Activated CD4-positive, alpha-beta T cell treated with anti-CD3 and anti-CD28 coated beads, Interleukin-2, amount 10 ng/mL, durations not matched to agents 24 days and 14 days (primary cell): ENCODE measurements around the gene DPF3. TPM values are rescaled to one million over a fixed set of nuclear protein-coding genes. Genes with fewer than 3 reads are reported as not detected.

Experiments
- DNase-seq: peaks from one replicate; pipeline ENCODE4 v3.0.0; 2022
- H3K27ac Mint-ChIP-seq: one replicate; pipeline ENCODE4 v1.8.0; 2022; ENCODE audit warnings: mild to moderate bottlenecking, mixed read lengths
- H3K27me3 Mint-ChIP-seq: one replicate; pipeline ENCODE4 v1.8.0; 2022; ENCODE audit warnings: mixed read lengths
- H3K36me3 Mint-ChIP-seq: one replicate; pipeline ENCODE4 v1.8.0; 2022; ENCODE audit warnings: low read depth, mild to moderate bottlenecking, mixed read lengths
- H3K4me1 Mint-ChIP-seq: one replicate; pipeline ENCODE4 v1.8.0; 2021; ENCODE audit warnings: mixed read lengths
- H3K4me3 Mint-ChIP-seq: one replicate; pipeline ENCODE4 v1.8.0; 2022; ENCODE audit warnings: mild to moderate bottlenecking, moderate library complexity, mixed read lengths
- H3K9me3 Mint-ChIP-seq: one replicate; pipeline ENCODE4 v1.8.0; 2021; ENCODE audit warnings: mixed read lengths
- intact Hi-C: fragments of 100-400 bp; cut with micrococcal nuclease; formaldehyde crosslinking; loops from one replicate; pipeline ENCODE4 v1.15.1; 2023
- total RNA-seq: library from RNA; stranded (reverse); gene quantifications from 2 replicates; pipeline ENCODE4 v1.2.3, GENCODE V29; 2022

Gene DPF3
- total RNA-seq, 1 donor from 2014 or later: 2.8 TPM

GRCh38 chr14:72745991-72746980, 147.6 kb downstream of the DPF3 start:
- peaks cover 8% of the 10 kb centered on the region for H3K36me3 Mint-ChIP-seq
- H3K4me1 Mint-ChIP-seq: no peaks in the 10 kb centered on the region
- no peak overlapping the region for H3K4me3 Mint-ChIP-seq
- peaks cover 4% of the 10 kb centered on the region for H3K9me3 Mint-ChIP-seq
- H3K27me3 Mint-ChIP-seq: peaks cover 2% of the 10 kb centered on the region
- no peak overlapping the region for H3K27ac Mint-ChIP-seq
- intact Hi-C loops: no loop called here
- DNase-seq: peak; percentile 41

- Mint-ChIP-seq H3K27me3 (peaks cover 2% of the 10 kb centered on the region), H3K27ac (no peak overlapping the region), H3K4me1 (no peaks in the 10 kb centered on the region), H3K9me3 (peaks cover 4% of the 10 kb centered on the region), H3K4me3 (no peak overlapping the region), H3K36me3 (peaks cover 8% of the 10 kb centered on the region)
- peak; percentile 19 for DNase-seq
- intact Hi-C loops: no loop called here
These were observed 148.4 kb downstream of the DPF3 start for GRCh38 chr14:72745546-72745945.

DNA sequence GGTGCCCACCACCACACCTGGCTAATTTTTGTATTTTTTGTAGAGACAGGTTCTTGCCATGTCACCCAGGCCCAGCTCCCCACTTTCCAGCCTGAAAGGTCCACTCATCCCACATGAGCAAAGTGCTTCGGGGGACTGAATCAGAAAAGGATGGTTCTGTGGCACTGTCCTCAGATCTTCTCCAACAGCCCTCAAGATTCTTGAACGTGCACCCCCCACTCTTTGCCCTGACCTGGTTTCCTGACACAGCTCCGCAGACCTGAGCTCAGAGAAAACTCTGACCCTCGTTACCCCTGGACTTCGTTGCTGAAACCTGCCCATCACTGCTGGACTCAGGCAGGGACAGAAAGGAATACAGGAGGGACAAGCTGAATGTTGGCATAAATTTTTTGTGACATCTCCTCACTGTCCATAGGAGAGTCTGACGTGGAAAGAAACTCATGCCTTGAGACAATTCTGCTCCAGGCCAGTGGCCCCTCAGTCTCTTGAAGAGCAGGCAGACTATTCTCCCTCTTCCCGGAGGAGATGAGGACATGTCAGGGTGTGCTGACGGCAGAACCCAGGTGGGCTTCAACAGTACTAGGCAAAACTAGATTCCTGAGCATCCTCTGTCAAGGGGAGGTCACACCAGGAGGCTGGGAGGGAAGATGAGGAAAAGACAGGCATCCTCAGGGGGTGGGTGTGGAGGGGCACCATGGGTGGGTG, 149.3 kb downstream of the DPF3 start:
- no peak overlapping the region for H3K4me3 Mint-ChIP-seq
- H3K27ac Mint-ChIP-seq: no peak overlapping the region
- peak; percentile 40 for DNase-seq
- H3K4me1 Mint-ChIP-seq: no peaks in the 10 kb centered on the region
- H3K36me3 Mint-ChIP-seq: peaks cover 8% of the 10 kb centered on the region
- intact Hi-C loops: no loop called here
- H3K27me3 Mint-ChIP-seq: peaks cover 2% of the 10 kb centered on the region
- peaks cover 4% of the 10 kb centered on the region for H3K9me3 Mint-ChIP-seq

DNA sequence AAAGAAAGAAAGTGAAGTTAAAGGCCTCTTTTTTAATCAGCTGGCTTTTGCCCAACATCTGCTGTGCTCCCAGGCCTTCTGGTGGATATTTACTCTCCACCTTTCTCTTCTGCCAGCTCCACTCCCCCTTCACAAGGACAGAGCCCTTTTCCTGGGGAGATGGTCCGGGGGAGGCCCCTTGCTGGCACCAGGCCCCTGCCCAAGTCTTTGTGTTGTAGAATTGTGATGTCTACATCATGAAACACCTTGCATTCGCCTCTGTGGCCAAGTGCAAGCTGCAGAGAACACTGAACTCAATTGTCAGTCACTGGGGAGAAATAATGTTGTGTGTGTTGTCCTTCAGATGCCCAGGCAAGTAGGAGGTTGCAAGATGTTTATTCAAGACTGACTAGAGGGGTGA, 150.3 kb downstream of the DPF3 start:
- Mint-ChIP-seq H3K4me1 (no peaks in the 10 kb centered on the region), H3K9me3 (peaks cover 4% of the 10 kb centered on the region), H3K36me3 (peaks cover 5% of the 10 kb centered on the region), H3K27me3 (peaks cover 2% of the 10 kb centered on the region), H3K27ac (no peak overlapping the region), H3K4me3 (no peak overlapping the region)
- intact Hi-C loops: no loop called here
- peak; percentile 40 for DNase-seq

- Mint-ChIP-seq H3K9me3 (no peaks in the 10 kb centered on the region), H3K4me3 (no peak overlapping the region), H3K27me3 (peaks cover 3% of the 10 kb centered on the region), H3K36me3 (peaks cover 2% of the 10 kb centered on the region), H3K27ac (no peak overlapping the region), H3K4me1 (no peaks in the 10 kb centered on the region)
- intact Hi-C loops: no loop called here
- DNase-seq: no peak
These were observed 151.1 kb downstream of the DPF3 start for GRCh38 chr14:72742838-72743195.

DNA sequence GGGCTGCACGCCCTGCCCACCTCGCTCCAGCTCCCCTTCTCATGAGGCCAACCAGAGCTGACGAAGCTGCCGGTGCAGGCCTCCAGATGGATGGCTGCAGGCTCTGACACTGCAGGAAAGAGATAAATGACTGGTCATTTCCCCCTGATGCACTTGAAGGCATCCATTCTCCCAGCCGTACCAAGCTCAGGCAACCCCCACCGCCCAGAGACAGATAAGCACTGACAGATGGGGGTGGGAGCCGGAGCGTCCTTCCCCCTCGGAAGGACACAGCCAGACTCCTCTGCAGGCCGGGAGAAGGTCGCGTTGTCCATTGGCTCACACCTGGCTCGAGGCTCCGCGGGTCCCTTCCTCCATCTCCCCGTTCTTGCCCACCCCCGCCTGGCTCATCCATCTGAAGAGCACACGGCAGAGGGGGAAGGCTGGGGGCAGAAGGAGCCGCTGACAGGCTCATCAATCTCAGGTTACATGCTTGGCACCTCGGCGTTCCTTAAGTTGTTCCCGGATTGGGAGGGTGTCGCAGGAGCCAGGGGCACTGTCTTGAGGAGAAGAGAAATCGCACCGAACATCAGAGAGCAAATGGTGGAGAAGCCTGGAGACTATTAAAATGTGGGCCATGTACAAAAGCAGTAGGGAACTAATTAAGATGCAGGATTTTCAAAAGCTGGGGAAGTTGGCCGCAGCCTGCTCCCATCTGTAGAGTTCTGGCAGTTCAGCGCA, 151.6 kb downstream of the DPF3 start:
- Mint-ChIP-seq H3K4me3 (no peak overlapping the region), H3K27me3 (peaks cover 3% of the 10 kb centered on the region), H3K36me3 (no peaks in the 10 kb centered on the region), H3K27ac (no peak overlapping the region), H3K4me1 (no peaks in the 10 kb centered on the region), H3K9me3 (no peaks in the 10 kb centered on the region)
- intact Hi-C loops: no loop called here
- no peak for DNase-seq

DNA sequence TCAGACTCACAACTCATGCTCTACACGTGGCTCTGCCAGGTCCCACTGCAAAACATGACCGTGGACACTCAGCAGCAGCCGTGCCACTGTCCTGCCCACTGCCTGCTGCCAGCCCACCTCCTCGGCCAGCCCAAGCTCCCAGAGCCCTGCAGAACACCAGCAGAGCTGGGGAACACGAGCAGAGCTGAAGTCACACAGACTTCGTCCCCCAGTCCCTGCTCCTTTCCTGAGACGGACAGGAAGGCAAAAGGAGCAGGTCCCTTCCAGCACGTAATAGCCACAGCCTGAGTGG, 152.1 kb downstream of the DPF3 start:
- intact Hi-C loops: no loop called here
- Mint-ChIP-seq H3K36me3 (no peaks in the 10 kb centered on the region), H3K27me3 (peaks cover 3% of the 10 kb centered on the region), H3K27ac (no peak overlapping the region), H3K9me3 (no peaks in the 10 kb centered on the region), H3K4me1 (no peaks in the 10 kb centered on the region), H3K4me3 (no peak overlapping the region)
- no peak for DNase-seq

DNA sequence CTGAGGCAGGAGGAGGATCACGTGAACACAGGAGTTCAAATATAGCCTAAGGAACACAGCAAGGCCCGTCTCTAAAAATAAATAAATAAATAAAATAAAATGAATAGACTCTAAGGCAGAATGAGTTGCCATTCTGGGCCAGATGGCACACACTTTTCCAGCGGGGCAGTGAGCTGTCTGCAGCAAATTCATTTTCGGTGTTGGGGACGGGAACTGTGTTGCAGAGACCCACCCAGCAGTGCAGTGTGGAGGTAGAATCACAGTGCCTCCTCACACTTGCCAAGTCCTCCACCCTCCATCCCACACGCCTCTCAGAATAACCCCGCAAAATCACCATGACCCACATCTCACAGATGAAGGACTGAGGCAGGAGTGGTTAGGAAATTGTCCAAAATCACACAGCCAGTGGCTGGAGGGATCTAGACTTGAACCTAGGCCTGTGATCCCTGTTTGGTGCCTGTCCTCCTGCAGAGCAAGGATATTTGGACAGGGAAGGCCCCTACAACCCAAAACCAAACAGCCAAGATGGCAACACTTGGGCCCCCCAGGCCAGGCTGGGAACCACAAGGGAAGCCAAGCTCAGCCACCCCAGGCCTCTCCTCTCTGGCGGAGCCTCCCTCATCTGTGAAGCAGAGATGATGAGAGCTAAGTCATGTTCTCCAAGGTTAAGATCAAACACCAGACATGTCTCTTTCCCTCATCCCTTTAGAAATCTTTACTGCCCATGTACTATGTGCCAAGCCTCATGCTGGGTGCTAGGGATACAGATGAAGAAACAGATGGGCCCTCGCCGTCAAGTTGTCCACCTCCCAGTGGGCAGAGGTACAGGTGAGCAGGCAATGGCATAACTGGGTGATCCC, 152.7 kb downstream of the DPF3 start:
- no peaks in the 10 kb centered on the region for H3K4me1 Mint-ChIP-seq
- no peak overlapping the region for H3K27ac Mint-ChIP-seq
- intact Hi-C loops: no loop called here
- no peak overlapping the region for H3K4me3 Mint-ChIP-seq
- peaks cover 3% of the 10 kb centered on the region for H3K27me3 Mint-ChIP-seq
- no peaks in the 10 kb centered on the region for H3K9me3 Mint-ChIP-seq
- no peak for DNase-seq
- no peaks in the 10 kb centered on the region for H3K36me3 Mint-ChIP-seq

DNA sequence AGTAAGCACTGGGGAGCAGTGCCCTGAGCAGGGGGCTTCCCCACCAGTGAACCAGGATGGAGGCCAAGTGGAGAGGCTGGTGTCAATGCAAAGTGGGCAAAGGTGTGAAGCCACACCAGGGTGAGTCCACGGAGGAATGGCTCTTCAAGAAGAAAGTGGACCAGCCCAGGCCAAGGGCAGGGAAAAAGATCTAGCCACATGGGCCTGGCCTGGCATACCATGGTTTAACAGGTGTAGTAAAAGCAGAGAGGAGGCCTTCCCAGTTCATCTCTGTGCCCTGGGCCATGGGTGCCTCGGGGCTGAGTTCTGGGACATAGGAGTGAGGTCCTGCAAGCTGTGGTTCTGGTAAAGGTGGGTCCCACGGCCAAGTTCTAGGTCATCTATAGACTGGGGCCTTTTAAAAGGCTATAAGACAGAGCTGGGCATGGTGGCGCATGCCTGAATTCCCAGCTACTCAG, 153.4 kb downstream of the DPF3 start:
- Mint-ChIP-seq H3K27me3 (peaks cover 3% of the 10 kb centered on the region), H3K9me3 (no peaks in the 10 kb centered on the region), H3K36me3 (no peaks in the 10 kb centered on the region), H3K27ac (no peak overlapping the region), H3K4me1 (no peaks in the 10 kb centered on the region), H3K4me3 (no peak overlapping the region)
- intact Hi-C loops: no loop called here
- DNase-seq: no peak

DNA sequence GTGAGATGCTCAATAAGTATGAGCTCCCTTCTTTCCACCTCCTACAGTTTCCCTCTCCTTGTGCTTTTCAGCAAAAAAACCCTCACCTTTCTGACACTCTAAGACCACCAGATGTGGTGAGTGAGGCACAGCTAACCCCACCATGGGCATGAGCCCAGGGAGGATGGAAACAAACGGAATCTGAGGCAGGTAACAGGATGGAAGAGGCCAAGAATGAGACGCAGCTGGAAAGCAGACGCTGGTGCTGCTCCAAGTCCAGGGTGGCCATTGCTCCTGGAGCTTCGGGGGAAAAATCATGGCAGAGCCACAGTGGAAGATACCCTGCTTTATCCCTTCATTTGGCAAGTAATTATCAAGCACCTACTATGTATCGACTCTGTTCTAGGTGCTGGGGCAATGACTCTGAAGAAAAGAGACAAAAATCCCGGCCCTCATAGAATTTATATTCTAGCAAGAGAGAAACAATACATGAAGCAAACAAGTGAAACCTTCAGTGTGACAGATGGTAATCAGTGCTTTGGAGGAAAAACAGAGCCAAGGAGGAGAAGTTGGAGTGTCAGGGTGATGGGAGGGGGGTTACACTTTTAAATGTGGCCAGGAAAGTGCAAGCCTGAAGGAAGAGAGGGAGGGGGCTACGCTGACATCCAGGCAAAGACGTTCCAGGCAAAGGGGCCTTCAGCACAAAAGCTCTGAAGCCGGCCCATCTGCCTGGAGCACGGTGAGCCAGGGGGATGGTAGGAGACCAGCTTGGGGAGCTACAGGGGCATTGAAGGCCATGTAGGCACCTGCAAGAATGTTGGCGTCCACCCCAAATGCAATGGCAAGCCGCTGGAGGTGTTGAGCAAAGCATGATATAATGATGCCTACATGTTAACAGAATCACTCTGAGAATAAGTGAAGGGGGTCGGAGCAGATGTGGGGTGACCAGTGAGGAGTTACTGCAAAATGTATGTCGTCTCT, 154.2 kb downstream of the DPF3 start:
- intact Hi-C loops: no loop called here
- H3K27me3 Mint-ChIP-seq: peaks cover 5% of the 10 kb centered on the region
- H3K9me3 Mint-ChIP-seq: no peaks in the 10 kb centered on the region
- no peak for DNase-seq
- no peak overlapping the region for H3K4me3 Mint-ChIP-seq
- H3K27ac Mint-ChIP-seq: no peak overlapping the region
- no peaks in the 10 kb centered on the region for H3K36me3 Mint-ChIP-seq
- H3K4me1 Mint-ChIP-seq: no peaks in the 10 kb centered on the region

GRCh38 chr14:72738161-72738611, 155.7 kb downstream of the DPF3 start:
- Mint-ChIP-seq H3K27ac (no peak overlapping the region), H3K4me1 (no peaks in the 10 kb centered on the region), H3K9me3 (no peaks in the 10 kb centered on the region), H3K27me3 (peaks cover 4% of the 10 kb centered on the region), H3K4me3 (no peak overlapping the region), H3K36me3 (no peaks in the 10 kb centered on the region)
- intact Hi-C loops: no loop called here
- no peak for DNase-seq

DNA sequence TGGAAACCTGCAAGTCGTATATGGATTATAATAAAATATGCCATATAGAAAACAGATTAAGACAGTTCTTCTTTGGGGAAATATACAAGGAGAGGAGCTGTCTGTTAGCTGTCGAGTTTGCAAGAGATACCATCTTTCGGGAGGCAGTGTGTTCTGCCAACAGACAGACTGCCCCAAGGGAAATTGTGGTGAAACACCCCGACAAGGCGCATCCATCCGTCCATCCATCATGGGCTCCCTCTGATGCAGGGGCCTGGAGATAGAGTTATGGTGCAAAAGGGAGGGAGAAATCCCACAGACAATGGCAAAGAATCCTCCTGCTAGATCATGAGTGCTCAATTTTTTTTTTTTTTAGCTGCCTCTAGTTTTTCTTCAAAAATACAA, 156.3 kb downstream of the DPF3 start:
- H3K27me3 Mint-ChIP-seq: peaks cover 9% of the 10 kb centered on the region
- peaks cover 2% of the 10 kb centered on the region for H3K4me1 Mint-ChIP-seq
- no peak overlapping the region for H3K27ac Mint-ChIP-seq
- no peak for DNase-seq
- H3K4me3 Mint-ChIP-seq: no peak overlapping the region
- intact Hi-C loops: no loop called here
- H3K36me3 Mint-ChIP-seq: no peaks in the 10 kb centered on the region
- no peaks in the 10 kb centered on the region for H3K9me3 Mint-ChIP-seq
